Measurements from ENCODE around the gene TMEM237. TPM values are rescaled to one million over a fixed set of nuclear protein-coding genes. Genes with fewer than 3 reads are reported as not detected.

Gene TMEM237
- total and polyA plus RNA-seq, 4 donors, result 1.2 to 5.2 (median 2.2) TPM

DNA sequence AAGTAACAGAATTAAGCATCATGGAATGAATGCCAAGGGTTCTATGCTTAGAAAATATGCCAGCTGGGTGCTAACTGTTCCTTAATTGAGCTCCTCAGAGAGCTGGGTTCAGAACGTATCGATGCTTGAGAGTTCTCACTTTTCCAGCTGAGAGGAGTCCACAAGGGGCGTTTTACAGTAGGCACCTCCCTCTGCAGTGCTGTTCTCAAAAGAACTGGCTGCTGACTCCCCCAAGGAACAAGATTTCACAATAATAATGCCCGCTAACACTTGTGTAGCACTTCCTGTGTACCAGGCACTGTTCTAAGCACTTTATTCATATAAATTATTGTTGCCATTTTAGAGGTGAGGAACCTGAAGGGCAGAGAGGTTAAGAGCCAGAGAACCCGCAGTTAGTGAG, 18.1 kb upstream of the TMEM237 start:
- Histone ChIP-seq H3K9me3 (ENCODE audit: control insufficient read depth in 4 of 4, low read length in 3 of 4) (no peaks in the 10 kb centered on the region), H3K4me3 (ENCODE audit: low read depth in 1 of 3, low read length in 3 of 3) (no peak overlapping the region), H3K36me3 (ENCODE audit: control insufficient read depth in 4 of 4, insufficient read depth in 3 of 4, low read depth in 1 of 4, low read length in 3 of 4) (no peaks in the 10 kb centered on the region), H3K4me1 (ENCODE audit: control insufficient read depth in 4 of 4, insufficient read depth in 4 of 4, low read length in 3 of 4) (no peaks in the 10 kb centered on the region), H3K27ac (ENCODE audit: low read depth in 1 of 2, low read length in 2 of 2) (no peak overlapping the region), H3K9ac (ENCODE audit: low read depth in 1 of 2, low read length in 2 of 2) (no peak overlapping the region), H3K27me3 (ENCODE audit: control insufficient read depth in 4 of 4, insufficient read depth in 4 of 4, low read length in 3 of 4) (no peaks in the 10 kb centered on the region)
- DNase-seq (ENCODE audit: low spot score), result no peak
- no peak for TF ChIP-seq HNF4G (IDR thresholded peaks at IDR 0.05)
- TF ChIP-seq HNF4A (conservative IDR thresholded peaks at IDR 0.05), result no peak
- TF ChIP-seq RAD21 (IDR thresholded peaks at IDR 0.05), result no peak
- TF ChIP-seq JUND (IDR thresholded peaks at IDR 0.05), result no peak
- no peak for TF ChIP-seq NR2F2 (IDR thresholded peaks at IDR 0.05)
- TF ChIP-seq, protein P1, sequence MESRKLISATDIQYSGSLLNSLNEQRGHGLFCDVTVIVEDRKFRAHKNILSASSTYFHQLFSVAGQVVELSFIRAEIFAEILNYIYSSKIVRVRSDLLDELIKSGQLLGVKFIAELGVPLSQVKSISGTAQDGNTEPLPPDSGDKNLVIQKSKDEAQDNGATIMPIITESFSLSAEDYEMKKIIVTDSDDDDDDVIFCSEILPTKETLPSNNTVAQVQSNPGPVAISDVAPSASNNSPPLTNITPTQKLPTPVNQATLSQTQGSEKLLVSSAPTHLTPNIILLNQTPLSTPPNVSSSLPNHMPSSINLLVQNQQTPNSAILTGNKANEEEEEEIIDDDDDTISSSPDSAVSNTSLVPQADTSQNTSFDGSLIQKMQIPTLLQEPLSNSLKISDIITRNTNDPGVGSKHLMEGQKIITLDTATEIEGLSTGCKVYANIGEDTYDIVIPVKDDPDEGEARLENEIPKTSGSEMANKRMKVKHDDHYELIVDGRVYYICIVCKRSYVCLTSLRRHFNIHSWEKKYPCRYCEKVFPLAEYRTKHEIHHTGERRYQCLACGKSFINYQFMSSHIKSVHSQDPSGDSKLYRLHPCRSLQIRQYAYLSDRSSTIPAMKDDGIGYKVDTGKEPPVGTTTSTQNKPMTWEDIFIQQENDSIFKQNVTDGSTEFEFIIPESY (IDR thresholded peaks at IDR 0.05), result no peak
- TF ChIP-seq EGR1 (IDR thresholded peaks at IDR 0.05; ENCODE audit: low read depth in 2 of 2), result no peak
- TF ChIP-seq GABPA (IDR thresholded peaks at IDR 0.05 in 1 of 2, conservative IDR thresholded peaks at IDR 0.05 in 1 of 2), result no peak
- TF ChIP-seq, protein P2, sequence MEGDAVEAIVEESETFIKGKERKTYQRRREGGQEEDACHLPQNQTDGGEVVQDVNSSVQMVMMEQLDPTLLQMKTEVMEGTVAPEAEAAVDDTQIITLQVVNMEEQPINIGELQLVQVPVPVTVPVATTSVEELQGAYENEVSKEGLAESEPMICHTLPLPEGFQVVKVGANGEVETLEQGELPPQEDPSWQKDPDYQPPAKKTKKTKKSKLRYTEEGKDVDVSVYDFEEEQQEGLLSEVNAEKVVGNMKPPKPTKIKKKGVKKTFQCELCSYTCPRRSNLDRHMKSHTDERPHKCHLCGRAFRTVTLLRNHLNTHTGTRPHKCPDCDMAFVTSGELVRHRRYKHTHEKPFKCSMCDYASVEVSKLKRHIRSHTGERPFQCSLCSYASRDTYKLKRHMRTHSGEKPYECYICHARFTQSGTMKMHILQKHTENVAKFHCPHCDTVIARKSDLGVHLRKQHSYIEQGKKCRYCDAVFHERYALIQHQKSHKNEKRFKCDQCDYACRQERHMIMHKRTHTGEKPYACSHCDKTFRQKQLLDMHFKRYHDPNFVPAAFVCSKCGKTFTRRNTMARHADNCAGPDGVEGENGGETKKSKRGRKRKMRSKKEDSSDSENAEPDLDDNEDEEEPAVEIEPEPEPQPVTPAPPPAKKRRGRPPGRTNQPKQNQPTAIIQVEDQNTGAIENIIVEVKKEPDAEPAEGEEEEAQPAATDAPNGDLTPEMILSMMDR (IDR thresholded peaks at IDR 0.05; ENCODE audit: low read depth, low read length, missing input control), result no peak
- 60% methylated on average over 5 of the region's 5 CpGs for WGBS

DNA sequence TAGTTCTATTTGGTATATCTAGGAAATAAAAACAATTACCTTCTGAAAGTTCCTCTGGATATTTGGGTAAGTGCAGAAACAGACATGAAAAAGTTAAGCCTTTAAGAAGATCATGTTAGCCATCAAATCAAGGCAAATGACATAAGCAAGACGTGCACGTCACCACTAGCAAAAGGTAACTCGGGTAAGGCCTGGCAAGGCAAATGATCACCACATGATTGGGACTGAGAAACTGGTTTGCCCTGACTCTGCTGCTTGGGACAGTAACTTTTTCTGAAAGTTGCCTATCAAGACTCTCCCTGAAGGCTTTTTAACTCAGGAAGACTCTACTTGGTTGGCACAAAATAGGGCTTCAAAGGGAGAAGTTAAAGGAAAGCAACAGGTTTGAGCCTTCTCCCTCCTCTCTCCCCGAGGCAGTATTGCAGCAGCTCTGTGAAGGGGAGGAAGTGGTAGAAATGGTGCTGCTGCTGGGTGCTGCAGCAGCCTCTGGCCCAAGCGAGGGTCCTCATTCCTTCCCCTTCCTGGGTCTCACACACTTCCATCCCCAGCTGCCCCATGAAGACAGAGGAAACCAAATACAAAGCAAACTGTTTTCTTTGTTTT, 17.1 kb upstream of the TMEM237 start:
- WGBS, result 84% methylated on average over 5 of the region's 5 CpGs
- H3K27me3 ChIP-seq (ENCODE audit: control insufficient read depth in 4 of 4, insufficient read depth in 4 of 4, low read length in 3 of 4), result no peaks in the 10 kb centered on the region

More for the DNA sequence above, 17.1 kb upstream of the TMEM237 start:
- no peaks in the 10 kb centered on the region for H3K4me1 ChIP-seq (ENCODE audit: control insufficient read depth in 4 of 4, insufficient read depth in 4 of 4, low read length in 3 of 4)
- H3K27ac ChIP-seq (ENCODE audit: low read depth in 1 of 2, low read length in 2 of 2), result no peak overlapping the region
- no peaks in the 10 kb centered on the region for H3K36me3 ChIP-seq (ENCODE audit: control insufficient read depth in 4 of 4, insufficient read depth in 3 of 4, low read depth in 1 of 4, low read length in 3 of 4)
- no peaks in the 10 kb centered on the region for H3K9me3 ChIP-seq (ENCODE audit: control insufficient read depth in 4 of 4, low read length in 3 of 4)
- no peak for DNase-seq (ENCODE audit: low spot score)
- no peak overlapping the region for H3K4me3 ChIP-seq (ENCODE audit: low read depth in 1 of 3, low read length in 3 of 3)
- TF ChIP-seq GABPA (IDR thresholded peaks at IDR 0.05 in 1 of 2, conservative IDR thresholded peaks at IDR 0.05 in 1 of 2) (no peak), RAD21 (IDR thresholded peaks at IDR 0.05) (no peak), SP1 (IDR thresholded peaks at IDR 0.05) (no peak), EGR1 (IDR thresholded peaks at IDR 0.05; ENCODE audit: low read depth in 2 of 2) (no peak), YY1 (IDR thresholded peaks at IDR 0.05) (no peak), NR2F2 (IDR thresholded peaks at IDR 0.05) (no peak), HNF4G (IDR thresholded peaks at IDR 0.05) (no peak), TAF1 (conservative IDR thresholded peaks at IDR 0.05) (no peak), JUND (IDR thresholded peaks at IDR 0.05) (no peak), FOXA1 (IDR thresholded peaks at IDR 0.05) (no peak), RXRA (IDR thresholded peaks at IDR 0.05) (no peak), FOXA2 (IDR thresholded peaks at IDR 0.05) (no peak)
- TF ChIP-seq, protein P3, sequence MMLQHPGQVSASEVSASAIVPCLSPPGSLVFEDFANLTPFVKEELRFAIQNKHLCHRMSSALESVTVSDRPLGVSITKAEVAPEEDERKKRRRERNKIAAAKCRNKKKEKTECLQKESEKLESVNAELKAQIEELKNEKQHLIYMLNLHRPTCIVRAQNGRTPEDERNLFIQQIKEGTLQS (IDR thresholded peaks at IDR 0.05), result no peak
- TF ChIP-seq, protein P4, sequence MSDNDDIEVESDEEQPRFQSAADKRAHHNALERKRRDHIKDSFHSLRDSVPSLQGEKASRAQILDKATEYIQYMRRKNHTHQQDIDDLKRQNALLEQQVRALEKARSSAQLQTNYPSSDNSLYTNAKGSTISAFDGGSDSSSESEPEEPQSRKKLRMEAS (IDR thresholded peaks at IDR 0.05), result no peak
- TF ChIP-seq, protein P5, sequence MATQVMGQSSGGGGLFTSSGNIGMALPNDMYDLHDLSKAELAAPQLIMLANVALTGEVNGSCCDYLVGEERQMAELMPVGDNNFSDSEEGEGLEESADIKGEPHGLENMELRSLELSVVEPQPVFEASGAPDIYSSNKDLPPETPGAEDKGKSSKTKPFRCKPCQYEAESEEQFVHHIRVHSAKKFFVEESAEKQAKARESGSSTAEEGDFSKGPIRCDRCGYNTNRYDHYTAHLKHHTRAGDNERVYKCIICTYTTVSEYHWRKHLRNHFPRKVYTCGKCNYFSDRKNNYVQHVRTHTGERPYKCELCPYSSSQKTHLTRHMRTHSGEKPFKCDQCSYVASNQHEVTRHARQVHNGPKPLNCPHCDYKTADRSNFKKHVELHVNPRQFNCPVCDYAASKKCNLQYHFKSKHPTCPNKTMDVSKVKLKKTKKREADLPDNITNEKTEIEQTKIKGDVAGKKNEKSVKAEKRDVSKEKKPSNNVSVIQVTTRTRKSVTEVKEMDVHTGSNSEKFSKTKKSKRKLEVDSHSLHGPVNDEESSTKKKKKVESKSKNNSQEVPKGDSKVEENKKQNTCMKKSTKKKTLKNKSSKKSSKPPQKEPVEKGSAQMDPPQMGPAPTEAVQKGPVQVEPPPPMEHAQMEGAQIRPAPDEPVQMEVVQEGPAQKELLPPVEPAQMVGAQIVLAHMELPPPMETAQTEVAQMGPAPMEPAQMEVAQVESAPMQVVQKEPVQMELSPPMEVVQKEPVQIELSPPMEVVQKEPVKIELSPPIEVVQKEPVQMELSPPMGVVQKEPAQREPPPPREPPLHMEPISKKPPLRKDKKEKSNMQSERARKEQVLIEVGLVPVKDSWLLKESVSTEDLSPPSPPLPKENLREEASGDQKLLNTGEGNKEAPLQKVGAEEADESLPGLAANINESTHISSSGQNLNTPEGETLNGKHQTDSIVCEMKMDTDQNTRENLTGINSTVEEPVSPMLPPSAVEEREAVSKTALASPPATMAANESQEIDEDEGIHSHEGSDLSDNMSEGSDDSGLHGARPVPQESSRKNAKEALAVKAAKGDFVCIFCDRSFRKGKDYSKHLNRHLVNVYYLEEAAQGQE (IDR thresholded peaks at IDR 0.05), result no peak
- H3K9ac ChIP-seq (ENCODE audit: low read depth in 1 of 2, low read length in 2 of 2), result no peak overlapping the region

All from liver (tissue), 9 donors.